GM19043 (cell line): ENCODE results near the gene HOXD3.

Experiments used
- ATAC-seq: cut with Tn5 transposase; IDR thresholded peaks from one replicate; pipeline ENCODE4 v1.9.1; 2021; ENCODE audit warnings: low read depth; ENCODE audit not compliant: unreplicated experiment

The HOXD3 gene

GRCh38 chr2:176148751-176149421 lies 8.2 kb upstream of the HOXD3 start:
- no peak for ATAC-seq

- ATAC-seq = no peak
These were observed 7.6 kb upstream of the HOXD3 start for GRCh38 chr2:176149481-176149938.

GRCh38 chr2:176149939-176150583 lies 7.0 kb upstream of the HOXD3 start:
- no peak for ATAC-seq

GRCh38 chr2:176150584-176151441 lies 6.3 kb upstream of the HOXD3 start:
- ATAC-seq = no peak

GRCh38 chr2:176151442-176152287 lies 5.4 kb upstream of the HOXD3 start, which contains the start of gene HOXD4:
Gene HOXD4 (plus strand): TSS chr2:176151550. CDS start chr2:176151634, 84 bp downstream.
- ATAC-seq = no peak

- no peak for ATAC-seq
These were observed 4.5 kb upstream of the HOXD3 start for GRCh38 chr2:176152350-176153181.

GRCh38 chr2:176154576-176155252 lies 2.4 kb upstream of the HOXD3 start:
- ATAC-seq = no peak

- no peak for ATAC-seq
These were observed 1.6 kb upstream of the HOXD3 start for GRCh38 chr2:176155356-176156044.

GRCh38 chr2:176156301-176156806 lies 753 bp upstream of the HOXD3 start:
- no peak for ATAC-seq

GRCh38 chr2:176157499-176158185 lies 535 bp downstream of the HOXD3 start:
- no peak for ATAC-seq

- ATAC-seq = no peak
These were observed 1.1 kb downstream of the HOXD3 start for GRCh38 chr2:176158186-176158591.

GRCh38 chr2:176158855-176159662 lies 2.0 kb downstream of the HOXD3 start:
- no peak for ATAC-seq

- no peak for ATAC-seq
These were observed 2.6 kb downstream of the HOXD3 start for GRCh38 chr2:176159663-176160250.

GRCh38 chr2:176160251-176160985 lies 3.3 kb downstream of the HOXD3 start:
- no peak for ATAC-seq

GRCh38 chr2:176160986-176161824 lies 4.1 kb downstream of the HOXD3 start:
- no peak for ATAC-seq
